GM21786 (cell line): ENCODE data around the gene HORMAD1.
A peak's percentile ranks its signal among the peaks of the same experiment; 100 is the strongest.
"Not testable (repeated sequence)": the region's sequence is repeated elsewhere in the genome, so short reads cannot be mapped to it uniquely, and the experiment has no call there.

ENCODE experiments used
- ATAC-seq: cut with Tn5 transposase; IDR thresholded peaks from one replicate; pipeline ENCODE4 v1.9.1; 2021; ENCODE audit not compliant: unreplicated experiment

Gene HORMAD1

DNA sequence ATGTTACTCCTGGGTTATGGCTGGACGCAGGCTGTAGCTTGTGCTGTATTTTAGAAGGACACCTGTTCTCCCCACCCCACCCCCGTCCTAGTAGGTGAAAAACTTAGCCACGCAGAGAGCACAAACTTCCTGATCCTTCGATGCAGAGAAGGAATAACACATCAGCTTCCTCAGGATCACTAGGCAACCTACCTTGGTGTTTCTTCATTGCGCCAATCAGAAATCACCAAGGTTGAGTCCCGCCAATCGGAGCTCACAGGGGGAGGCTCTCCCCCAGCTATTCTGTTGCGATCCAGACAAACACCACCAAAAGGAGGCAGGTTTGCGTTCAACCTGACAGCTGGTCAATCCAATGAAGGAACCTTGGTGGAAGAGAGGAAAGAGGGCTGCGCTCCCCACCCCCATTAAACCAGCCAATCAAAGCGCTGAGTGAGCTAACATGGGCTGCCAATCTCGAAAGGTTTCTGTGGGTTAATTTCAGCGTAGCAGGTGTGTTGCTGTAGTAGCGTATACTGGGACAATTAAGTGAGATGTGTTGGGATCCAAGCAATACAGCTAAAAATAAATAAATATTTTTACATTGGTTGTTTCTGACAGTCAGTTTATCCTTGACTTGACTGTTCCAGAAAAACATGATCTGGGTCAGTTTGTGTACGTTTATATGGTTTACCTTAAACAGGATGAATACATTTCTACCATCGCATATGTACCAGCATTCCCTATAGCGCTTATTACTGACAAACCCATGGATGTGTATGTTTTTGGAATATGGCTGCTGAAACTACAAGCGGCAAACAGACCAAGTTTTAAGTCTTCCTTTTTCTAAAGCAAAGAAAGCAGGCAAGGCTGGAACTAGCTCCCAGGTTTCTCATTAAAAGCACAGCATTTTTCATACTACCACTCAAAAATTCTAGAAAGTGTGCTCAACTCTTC is 23.4 kb downstream of the HORMAD1 start, which contains the start of gene GOLPH3L:
TSS of gene GOLPH3L (minus strand) at position 160 of the 933 bp plus-strand sequence. CDS start 2,316 bp downstream, outside the sequence.
- peak; percentile 99 for ATAC-seq

DNA sequence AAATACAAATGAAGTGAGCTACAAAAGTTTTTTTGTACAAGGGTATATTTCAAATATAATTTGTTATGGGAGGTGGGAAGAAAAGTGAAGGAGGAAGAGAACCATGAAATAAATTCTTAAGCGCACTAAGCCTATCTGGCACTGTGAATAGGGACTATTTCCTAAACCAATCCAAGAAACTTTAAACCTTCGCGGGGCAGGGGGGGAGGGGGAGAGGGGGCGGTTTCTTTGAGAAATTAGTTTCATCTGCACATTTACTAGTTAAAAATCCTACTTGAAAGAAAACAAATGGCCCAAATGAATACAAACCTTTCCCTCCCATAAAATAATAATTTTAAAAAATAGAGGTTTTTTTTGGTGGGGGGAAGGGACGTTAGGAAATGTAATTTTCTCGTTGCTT is 24.1 kb downstream of the HORMAD1 start:
- ATAC-seq: no peak

DNA sequence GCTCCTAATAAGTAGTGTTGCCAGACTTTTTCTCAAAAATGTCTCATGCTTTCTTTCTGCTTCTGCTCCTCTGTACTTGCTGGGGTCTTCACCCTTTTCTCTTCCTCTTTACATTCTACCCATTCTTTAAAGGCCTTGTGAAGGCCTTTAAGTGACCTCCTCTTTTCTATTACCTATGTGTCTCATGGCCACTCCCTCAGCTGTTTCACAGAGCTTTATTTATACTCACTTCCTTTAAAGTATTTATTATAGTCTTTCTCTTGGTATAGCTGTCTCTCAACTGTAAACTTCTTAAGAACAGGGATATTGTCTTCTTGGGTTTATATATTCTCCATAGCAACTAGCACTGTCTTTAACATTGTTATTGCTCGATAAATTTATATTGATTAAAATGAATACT is 24.5 kb downstream of the HORMAD1 start:
- ATAC-seq: no peak

DNA sequence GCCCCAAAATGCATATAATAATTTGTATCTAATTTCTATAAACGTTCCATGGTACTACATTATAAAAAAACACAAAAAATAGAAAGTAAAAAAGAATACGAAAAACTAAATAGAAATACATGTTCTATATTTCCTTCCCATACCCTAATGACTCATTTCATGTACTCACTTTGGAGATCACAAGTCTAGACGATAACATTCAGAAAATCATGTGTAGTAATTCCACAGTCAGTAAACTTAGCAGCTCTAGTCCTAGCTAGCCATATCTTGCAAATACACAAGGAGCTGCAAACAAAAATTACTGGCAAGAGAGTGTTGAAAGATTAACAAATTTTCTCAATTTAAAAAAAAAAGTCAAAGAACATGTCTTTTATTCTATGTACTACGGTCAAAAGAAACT is 25.1 kb downstream of the HORMAD1 start:
- ATAC-seq: no peak

DNA sequence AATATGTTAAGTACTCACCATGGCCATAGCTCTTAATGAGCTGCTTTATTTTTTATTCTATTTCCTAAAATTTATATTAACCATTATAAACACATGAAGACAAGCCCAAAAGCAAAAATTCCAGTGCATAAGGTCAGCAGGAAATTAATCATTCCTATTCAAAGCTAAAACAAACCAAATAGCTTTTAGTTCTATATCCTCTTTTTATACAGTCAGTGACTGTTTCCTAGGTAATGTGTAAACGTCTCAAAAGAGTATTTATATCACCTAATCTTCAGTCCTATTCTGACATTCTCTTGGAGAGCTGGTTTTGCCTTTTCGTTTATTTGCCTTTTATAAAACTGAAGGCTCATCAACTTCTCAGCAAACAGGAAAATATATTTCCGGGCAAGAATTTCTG is 28.0 kb downstream of the HORMAD1 start:
- no peak for ATAC-seq

DNA sequence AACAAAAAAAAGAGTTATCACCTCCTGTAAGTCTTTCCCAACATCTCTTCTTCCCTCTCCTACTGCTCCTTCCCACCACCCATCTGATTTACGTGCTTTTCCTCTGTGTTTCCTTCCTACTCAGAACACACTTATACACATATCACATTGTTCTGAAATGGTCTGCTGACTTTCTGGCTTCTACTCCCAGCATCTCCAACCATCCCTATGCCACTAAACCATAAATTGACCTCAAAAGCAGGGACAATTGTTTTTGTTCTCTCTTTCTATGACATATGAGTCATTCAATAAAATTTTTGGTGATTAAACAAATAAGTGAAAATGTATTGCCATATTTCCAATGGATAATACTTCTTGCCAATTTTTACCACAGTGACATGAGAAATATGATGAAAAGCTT is 31.9 kb downstream of the HORMAD1 start:
- ATAC-seq: no peak

GRCh38 chr1:150686275-150686674 is 34.4 kb downstream of the HORMAD1 start:
- no peak for ATAC-seq

GRCh38 chr1:150683914-150684313 is 36.8 kb downstream of the HORMAD1 start:
- no peak for ATAC-seq

DNA sequence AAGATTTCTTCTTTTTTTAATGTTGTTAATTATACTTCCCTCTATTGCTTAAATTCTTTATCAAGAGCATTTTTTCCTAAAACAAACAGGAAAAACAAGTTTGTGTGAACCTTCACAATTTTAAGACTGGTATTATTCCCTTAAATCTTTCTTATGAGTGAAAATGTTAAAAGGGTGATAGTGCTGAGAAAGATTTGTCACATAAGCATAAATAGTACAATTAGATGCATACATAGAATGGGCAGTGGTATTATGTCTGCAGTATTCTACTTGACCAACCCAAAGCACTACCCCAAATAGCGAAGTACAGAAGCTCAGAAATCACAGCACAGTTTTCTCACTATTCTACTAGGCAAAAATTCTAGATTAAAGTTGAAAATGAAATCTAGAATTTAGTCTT is 41.7 kb downstream of the HORMAD1 start:
- no peak for ATAC-seq

DNA sequence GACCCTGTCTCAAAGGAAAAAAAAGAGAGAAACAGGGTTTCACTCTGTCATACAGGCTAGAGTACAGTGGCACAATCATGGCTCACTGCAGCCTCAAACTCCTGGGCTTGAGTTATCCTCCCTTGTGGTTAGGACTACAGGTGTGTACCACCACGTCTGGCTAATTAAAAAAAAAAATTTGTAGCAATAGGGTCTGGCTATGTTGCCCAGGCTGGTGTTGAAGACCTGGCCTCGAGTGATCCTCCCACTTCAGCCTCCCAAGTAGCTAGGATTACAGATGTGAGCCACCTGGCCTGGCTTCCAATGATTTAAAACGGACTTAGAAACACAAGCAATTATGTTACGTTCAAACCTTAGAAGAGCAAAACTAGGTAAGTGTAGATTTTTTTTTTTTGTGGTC is 45.8 kb downstream of the HORMAD1 start:
- ATAC-seq: no peak

- ATAC-seq: no peak
These were observed 57.4 kb downstream of the HORMAD1 start for GRCh38 chr1:150663321-150663720.

- ATAC-seq: no peak
These were observed 57.9 kb downstream of the HORMAD1 start for GRCh38 chr1:150662811-150663210.

- no peak for ATAC-seq
These were observed 59.5 kb downstream of the HORMAD1 start for GRCh38 chr1:150661156-150661555.

GRCh38 chr1:150660584-150660983 is 60.1 kb downstream of the HORMAD1 start:
- no peak for ATAC-seq

- ATAC-seq: not testable (repeated sequence)
These were observed 63.6 kb downstream of the HORMAD1 start for GRCh38 chr1:150657064-150657463.

DNA sequence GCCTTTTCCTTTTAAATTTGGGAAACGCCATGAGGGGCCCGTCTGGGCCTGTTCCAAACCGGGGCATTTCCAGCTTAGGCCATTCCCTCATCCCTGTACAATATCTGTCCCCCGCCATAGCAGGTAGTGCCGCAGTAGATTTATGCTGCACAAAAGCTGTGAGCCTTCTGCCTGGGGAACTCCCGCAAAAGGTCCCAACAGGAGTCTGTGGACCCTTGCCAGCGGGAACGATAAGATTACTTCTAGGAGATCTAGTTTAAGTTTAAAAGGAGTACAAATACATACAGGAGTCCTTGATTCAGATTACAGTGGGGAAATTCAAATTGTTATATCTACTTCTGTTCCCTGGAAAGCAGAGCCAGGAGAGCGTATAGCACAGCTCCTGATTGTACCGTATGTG is 66.1 kb downstream of the HORMAD1 start:
- ATAC-seq: not testable (repeated sequence)

DNA sequence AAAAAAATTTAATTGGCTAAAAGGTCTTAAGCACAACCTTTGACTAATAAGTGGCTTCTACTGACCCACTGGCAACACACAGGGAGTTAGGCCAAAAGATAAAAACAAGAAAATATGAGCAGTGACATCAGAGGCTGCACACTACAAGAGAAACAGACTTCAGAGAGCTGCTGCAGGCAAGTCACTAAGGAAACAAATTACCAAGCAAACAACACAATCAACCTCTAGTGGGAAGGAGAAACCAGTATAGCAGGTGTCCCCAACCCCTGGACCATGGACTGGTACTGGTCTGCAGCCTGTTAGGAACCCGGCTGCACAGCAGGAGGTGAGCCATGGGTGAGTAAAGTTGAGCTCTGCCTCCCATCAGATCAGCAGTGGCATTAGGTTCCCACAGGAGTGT is 70.5 kb downstream of the HORMAD1 start:
- ATAC-seq: no peak

- no peak for ATAC-seq
These were observed 71.1 kb downstream of the HORMAD1 start for GRCh38 chr1:150649441-150650075.
